GM12865 (cell line): ENCODE data around the gene RAB20.

Experiments
- DNase-seq: peaks from one replicate; pipeline ENCODE4 v3.0.0; 2010; ENCODE audit warnings: low read depth
- H3K4me3 ChIP-seq: 2 replicates; pipeline ENCODE4 v1.5.1; 2011; ENCODE audit warnings: mild to moderate bottlenecking, low read depth, low read length, control low read depth
- TF ChIP-seq, protein P1 (sequence below): IDR thresholded peaks from 2 replicates; pipeline ENCODE4 v1.5.1; 2011; ENCODE audit warnings: low read length, control low read depth, low read depth, inconsistent platforms; ENCODE audit not compliant: insufficient read depth; ENCODE audit errors: missing control alignments

Gene RAB20

DNA sequence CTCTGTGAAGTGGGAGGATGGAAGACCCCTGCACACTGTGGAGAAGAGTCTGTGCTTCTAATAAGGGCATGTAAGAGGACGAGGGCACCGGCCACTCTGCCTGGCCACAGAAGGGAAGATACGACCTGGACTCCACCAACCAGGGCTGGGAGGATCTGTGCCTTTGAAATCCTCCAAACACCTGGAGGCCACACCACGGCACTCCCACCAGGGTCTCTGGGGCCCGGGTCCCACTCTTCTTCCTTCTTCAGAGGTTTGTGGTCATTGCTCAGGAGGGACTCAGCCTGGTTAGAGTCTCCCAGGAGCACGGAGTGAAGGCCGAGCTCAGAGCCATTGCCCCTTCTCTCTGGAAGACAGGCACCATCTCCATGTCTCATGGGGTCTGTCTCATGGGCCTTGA lies 42.0 kb downstream of the RAB20 start:
- H3K4me3 ChIP-seq = no peak overlapping the region
- TF ChIP-seq, protein P1, sequence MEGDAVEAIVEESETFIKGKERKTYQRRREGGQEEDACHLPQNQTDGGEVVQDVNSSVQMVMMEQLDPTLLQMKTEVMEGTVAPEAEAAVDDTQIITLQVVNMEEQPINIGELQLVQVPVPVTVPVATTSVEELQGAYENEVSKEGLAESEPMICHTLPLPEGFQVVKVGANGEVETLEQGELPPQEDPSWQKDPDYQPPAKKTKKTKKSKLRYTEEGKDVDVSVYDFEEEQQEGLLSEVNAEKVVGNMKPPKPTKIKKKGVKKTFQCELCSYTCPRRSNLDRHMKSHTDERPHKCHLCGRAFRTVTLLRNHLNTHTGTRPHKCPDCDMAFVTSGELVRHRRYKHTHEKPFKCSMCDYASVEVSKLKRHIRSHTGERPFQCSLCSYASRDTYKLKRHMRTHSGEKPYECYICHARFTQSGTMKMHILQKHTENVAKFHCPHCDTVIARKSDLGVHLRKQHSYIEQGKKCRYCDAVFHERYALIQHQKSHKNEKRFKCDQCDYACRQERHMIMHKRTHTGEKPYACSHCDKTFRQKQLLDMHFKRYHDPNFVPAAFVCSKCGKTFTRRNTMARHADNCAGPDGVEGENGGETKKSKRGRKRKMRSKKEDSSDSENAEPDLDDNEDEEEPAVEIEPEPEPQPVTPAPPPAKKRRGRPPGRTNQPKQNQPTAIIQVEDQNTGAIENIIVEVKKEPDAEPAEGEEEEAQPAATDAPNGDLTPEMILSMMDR = no peak
- no peak for DNase-seq

DNA sequence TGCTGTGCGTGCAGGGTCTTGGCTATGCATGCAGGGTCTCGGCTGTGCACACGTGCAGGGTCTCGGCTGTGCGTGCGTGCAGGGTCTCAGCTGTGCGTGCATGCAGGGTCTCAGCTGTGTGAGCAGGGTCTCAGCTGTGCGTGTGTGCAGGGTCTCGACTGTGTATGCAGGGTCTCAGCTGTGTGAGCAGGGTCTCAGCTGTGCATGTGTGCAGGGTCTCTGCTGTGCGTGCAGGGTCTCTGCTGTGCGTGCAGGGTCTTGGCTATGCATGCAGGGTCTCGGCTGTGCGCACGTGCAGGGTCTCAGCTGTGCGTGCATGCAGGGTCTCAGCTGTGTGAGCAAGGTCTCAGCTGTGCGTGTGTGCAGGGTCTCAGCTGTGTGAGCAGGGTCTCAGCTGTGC lies 42.5 kb downstream of the RAB20 start:
- no peak overlapping the region for H3K4me3 ChIP-seq
- TF ChIP-seq, protein P1 = no peak
- DNase-seq = no peak

DNA sequence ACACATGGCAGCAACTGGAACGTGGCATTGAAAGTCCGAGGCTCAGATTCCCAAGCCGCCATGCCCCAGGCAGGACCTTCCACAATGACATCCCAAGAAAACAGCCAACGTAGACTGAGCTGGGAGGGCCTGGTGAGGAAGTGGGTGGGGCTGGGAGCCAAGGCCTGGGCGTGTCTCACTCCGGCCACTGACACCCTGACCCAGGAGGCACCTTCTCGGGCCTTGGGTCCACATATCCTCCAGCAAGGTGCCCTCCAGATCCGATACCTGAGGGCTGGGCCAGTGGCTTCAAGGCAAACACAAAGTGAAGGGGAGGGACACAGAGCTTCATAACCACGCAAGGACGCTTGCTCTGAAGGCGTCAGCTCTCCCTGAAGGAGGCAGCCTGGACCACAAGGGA lies 43.0 kb downstream of the RAB20 start:
- no peak for DNase-seq
- H3K4me3 ChIP-seq = no peak overlapping the region
- TF ChIP-seq, protein P1 = no peak

DNA sequence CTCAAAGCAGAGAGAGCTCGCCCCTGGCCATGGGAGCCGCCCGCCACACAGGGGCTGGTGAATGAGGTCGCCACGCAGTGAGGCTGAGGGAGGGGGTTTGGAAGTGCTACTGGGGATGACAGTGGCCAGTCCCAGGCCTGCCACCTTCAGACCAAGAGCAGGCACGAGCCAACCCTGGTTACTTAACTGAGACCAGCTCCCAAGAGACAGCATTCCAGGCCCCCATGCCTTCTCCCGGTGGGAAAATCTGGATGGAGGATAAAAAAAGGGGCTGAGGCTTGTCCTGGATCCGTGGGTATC lies 43.3 kb downstream of the RAB20 start:
- TF ChIP-seq, protein P1 = no peak
- H3K4me3 ChIP-seq = no peak overlapping the region
- no peak for DNase-seq

DNA sequence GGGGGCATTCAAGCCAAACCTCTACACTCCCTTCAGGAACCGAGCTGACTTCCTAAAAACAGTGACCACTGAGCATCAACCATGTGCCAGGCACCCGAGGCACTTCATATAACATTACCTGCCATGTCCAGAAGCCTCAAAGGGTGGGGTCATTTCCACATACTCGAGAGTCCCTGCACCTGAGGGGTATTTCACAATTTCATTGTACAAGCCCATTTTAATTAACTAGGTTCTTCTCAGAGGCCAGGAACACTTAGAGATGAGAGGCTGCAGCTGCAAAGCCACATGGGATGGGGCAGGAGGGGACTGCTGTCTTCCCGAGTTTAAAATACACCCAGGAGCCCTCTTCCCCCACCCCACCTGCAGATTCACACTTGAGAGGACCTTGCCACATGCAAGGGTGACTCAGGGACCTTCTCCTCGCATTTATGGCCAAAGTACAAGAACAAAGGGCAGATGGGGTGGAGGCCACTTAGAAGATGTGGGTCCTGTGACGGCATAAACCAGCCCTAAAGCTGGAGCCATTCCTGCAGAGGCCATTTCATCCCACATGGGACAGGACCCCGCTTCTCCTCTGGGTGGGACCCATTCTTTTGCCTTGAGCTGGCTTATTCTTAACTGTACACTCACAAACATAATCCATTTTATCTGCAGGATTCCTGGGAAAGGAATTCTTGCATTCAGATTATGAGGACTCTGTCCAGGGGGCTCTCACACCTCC lies 43.9 kb downstream of the RAB20 start:
- TF ChIP-seq, protein P1 = no peak

DNA sequence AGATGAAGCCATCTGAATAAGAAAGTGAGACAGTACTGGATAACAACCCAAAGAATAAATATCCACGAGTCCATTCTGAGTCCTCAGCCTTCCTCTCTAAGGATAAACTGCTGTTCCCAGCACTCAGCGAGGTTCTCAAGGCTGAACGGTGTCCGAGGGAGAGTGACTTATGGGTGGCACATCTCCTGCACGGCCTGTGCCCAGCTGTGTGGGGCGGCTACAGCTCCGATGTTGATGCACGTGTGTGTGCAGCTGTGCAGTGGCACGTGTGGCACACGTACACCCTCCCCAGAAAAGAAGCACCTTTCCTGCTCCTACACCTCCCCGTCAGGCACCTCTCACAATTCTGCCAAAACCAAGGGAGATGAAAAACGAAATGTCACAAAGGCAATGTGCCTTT lies 45.0 kb downstream of the RAB20 start:
- DNase-seq = no peak
- H3K4me3 ChIP-seq = no peak overlapping the region
- TF ChIP-seq, protein P1 = no peak

More for the DNA sequence above, 43.9 kb downstream of the RAB20 start:
- H3K4me3 ChIP-seq = no peak overlapping the region
- DNase-seq = no peak

DNA sequence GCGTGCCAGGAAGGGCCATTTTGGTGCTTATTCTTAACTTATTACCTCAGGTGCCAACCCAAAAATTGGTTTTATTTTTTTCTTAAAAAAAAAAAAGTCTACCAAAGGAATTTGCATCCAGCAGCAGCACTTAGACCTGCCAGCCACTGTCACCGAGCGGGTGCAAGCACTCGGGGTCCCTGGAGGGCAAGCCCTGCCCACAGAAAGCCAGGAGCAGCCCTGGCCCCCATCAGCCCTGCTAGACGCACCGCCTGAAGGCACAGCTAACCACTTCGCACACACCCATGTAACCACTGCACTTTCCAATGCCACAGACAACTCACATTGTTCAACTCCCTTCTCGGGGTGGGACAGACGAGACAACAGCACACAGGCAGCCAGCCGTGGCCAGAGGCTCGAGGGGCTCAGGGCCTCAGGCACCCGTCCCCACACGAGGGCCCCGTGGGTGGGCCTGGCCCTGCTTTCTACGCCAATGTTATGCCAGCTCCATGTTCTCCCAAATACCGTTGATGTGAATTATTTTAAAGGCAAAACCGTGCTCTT lies 49.3 kb downstream of the RAB20 start:
- TF ChIP-seq, protein P1 = no peak
- DNase-seq = no peak

More for the DNA sequence above, 49.3 kb downstream of the RAB20 start:
- H3K4me3 ChIP-seq = no peak overlapping the region
